CD4-positive, alpha-beta T cell treated with Interleukin-4 for 4 hours (primary cell): ENCODE data around the gene UBL5.
"Not testable (repeated sequence)": the region's sequence is repeated elsewhere in the genome, so short reads cannot be mapped to it uniquely, and the experiment has no call there.

Experiments used
- DNase-seq: peaks from one replicate; pipeline ENCODE4 v3.0.0-alpha.2; 2020

Gene UBL5

DNA sequence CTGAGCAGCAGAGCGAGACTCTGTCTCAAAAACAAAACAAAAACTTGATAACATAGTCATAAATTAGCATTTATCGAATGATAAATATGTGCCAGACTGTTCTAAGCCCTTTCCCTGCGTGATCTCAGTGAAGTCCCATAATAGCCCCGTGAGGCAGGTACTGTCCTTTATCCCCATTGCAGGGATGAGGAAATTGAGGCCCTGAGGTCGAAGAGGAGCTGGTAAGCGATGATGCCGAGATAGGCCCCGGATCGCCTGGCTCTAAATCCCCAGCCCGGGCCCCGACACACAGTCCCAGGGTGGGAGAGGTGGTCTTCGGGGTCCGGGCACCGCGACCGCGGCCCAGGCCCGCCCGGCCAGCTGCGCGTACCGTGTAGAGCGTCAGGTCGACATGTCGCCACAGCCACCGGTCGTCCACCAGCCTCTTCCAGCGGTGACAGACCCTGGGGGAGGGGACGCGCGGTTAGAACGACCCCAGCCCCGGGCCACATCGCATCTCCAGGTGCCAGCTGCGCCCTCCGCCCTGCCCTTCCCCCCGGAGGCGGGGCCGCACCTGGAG is 9.5 kb upstream of the UBL5 start:
- no peak for DNase-seq

GRCh38 chr19:9818734-9819595 is 8.8 kb upstream of the UBL5 start, which contains the start of gene FBXL12:
Gene FBXL12, minus strand, starts transcription at chr19:9819079. Its CDS starts 266 bp downstream, at chr19:9818813.
- peak; percentile 99 for DNase-seq

DNA sequence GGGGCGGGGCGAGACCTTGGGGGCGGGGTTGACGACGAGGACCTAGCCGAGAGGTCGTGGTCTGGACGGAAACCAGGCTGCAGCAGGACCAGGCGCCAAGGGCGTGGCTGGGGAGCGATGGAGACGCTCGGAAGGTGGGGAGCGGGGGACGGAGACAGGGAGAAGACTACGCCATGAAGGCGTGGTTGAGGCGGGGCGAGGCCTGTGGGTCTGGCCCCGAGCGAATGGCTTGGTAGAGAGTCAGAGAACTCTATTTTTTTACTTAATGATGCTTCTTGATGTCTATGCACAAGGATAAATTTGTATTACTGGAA is 8.2 kb upstream of the UBL5 start:
- no peak for DNase-seq

DNA sequence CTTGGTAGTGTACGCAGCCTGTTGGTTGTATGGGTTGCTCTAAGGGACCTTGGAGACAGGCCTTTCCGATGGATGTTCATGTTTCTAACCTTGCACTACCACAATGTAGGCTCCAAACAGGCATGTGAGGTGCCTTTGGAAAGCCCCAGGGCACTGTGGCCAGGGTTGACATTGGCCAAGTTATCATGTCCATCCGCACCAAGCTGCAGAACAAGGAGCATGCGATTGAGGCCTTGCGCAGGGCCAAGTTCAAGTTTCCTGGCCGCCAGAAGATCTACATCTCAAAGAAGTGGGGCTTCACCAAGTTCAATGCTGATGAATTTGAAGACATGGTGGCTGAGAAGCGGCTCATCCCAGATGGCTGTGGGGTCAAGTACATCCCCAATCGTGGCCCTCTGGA is 7.7 kb upstream of the UBL5 start:
- not testable (repeated sequence) for DNase-seq

DNA sequence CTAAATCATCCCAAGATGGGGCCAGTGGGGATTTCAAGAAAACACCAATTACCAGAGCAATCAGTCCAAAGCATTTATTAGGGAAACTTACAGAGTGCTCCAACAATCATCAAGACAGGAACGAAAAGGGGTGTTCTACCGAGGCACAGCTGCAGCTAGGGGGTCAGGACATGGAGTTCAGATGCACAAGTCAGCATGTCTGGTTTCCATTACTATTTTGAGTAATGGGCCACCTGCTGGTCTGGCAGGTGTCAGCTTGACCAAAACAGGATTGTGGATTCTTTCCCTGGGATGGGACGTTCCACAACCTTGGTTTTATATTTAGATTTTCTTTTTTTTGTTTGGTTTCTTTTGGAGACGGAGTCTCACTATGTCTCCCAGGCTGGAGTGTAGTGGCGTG is 3.9 kb upstream of the UBL5 start:
- DNase-seq = no peak

DNA sequence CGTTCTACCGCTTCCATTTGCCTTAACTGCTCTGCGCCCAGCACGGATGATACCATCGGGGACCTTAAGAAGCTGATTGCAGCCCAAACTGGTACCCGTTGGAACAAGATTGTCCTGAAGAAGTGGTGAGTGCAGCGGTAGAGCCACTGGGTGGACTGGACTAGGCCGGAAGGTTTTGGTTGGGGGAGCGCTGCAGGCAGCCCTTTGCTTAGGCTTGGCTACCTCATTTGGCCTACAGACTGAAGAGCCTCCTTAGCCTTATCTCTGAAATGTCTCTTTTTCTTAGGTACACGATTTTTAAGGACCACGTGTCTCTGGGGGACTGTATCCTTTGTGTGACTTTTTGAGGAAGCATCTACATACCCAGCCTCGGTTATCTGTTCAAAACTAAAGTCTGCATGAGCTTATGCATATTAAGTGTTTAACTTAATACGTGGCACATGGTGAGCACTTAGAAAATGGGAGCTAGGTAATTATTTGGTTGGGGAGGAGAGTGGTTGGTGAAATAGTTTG is 889 bp downstream of the UBL5 start:
- DNase-seq = no peak

GRCh38 chr19:9834307-9834725 is 6.6 kb downstream of the UBL5 start:
- DNase-seq = no peak

DNA sequence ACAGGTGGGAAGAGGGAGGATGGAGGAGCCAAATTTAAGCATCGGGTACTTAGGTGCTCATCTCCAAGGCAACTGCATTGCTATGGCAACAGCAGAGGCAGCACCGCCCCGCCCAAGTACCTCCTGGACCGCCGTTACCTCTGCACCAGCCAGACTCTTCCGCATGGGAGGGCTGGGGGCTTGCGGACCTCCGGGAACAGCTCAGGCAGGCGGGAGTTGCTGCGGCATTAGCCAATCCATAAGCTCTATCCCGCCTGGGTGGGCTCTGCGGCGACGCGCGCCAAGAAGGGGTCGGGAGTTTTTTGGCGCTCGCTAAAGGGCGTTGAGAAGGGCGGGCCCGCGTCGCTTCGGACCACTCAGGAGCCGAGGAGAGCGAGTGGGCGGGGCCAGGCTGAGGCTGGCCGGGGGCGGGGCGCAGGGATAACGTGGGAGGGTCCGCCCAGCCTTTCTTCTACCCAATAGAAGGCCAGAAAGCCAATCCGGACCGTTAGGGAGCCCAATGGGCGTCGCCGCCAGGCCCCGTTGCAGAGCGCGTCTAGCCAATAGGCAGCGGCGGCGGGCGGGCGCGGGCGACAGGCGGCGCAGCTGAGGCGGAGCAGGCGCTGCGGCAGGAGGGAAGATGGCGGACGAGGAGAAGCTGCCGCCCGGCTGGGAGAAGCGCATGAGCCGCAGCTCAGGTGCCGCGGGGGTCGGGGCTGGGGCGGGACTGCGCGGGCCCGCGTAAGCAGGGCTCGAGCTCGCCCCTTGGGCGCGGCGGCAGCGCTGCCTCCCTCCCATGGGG is 7.2 kb downstream of the UBL5 start, which contains the start of gene PIN1:
Gene PIN1, plus strand, starts transcription at position 593 of the 781 bp plus-strand sequence. Its CDS starts 27 bp downstream, at position 620.
- DNase-seq = peak; percentile 99

GRCh38 chr19:9835507-9835949 is 7.8 kb downstream of the UBL5 start:
- no peak for DNase-seq

- DNase-seq = no peak
Observed at GRCh38 chr19:9836021-9836420, 8.3 kb downstream of the UBL5 start.

- no peak for DNase-seq
Observed at GRCh38 chr19:9838324-9838723, 10.6 kb downstream of the UBL5 start.

- no peak for DNase-seq
Observed at GRCh38 chr19:9839415-9839814, 11.7 kb downstream of the UBL5 start.

DNA sequence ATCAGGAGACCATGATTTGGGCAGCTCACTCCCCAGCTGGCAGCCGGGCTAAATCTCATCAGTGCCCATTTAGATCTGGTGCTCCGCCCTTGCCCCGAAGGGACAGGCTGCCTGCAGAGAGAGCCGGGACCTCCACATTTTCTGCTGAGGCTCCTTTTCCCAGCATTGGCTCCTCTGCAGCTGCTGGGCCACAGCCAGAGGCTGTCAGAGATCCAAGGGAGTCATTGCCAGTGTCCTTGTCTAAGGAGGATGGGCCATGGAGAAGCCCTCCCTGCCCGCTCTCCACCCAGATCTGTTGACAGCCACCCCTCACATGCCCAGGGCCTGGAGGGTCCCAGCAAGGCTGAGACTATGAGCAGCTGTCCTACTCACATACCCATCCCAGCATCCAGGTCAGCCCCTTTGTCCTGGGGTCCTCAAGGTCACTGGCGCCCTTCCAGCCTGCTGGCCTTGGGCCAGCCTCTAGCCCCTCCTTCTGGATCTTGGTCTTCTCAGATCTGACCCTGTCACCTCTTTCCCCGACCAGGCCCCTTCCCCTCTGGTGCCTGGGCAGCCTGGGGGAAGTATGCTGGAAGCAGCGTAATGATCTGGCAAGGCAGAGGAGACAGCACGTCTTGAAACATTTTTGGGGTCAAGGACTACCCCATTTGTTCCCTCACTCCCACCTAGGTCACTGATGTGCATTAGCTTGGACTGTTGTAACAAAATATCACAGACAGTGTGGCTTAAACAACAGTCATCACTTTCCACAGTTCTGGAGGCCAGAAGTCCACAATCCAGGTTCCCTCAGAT is 15.3 kb downstream of the UBL5 start:
- no peak for DNase-seq

DNA sequence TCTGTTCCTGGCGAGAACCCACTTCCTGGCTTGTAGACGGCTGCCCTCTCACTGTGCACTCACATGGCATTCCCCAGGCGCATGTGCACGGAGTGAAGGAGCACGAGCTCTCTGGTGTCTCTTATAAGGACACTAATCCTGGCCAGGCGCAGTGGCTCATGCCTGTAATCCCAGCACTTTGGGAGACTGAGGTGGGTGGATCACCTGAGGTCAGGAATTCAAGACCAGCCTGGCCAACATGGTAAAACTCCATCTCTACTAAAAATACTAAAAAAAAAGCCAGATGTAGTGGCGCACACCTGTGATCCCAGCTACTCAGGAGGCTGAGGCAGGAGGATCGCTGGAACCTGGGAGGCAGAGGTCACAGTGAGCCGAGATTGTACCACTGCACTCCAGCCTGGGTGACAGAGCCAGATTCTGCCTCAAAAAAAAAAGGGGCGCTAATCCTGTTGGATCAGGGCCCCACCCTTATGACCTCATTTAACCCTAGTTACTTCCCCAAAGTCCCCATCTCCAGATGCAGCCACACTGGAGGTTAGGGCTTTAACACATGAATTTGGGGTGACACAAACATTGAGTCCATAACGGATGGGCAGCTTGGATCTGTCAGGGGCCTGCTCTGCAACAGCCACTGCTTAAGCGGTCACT is 16.0 kb downstream of the UBL5 start:
- not testable (repeated sequence) for DNase-seq

DNA sequence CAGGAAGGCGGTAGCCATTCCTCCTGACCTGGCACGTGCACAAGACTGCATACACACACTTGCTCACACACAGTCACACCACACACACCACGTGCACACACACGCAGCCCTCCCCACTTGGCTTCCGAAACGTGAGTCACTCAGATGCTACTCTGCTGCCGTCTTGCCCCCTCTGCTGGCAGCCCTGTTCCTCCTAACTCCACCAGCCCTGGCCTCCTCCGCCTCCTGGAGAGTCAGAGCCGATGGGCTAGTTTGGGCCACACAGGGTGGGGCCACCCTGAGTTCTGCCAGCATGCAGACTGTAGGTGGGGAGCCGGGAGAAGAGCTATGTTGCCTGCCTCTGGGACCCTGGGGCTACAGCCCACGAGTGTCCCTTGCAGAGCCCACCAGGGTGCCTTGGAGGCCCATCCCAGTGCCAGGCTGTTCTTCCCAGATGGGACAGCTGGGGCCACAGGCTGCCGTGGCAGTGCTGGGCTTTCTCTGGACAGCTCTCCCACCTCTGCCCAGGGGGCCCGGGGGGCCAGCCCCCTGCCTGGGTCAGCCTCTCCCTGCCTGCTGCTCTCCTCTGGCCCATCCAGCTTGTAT is 19.5 kb downstream of the UBL5 start:
- DNase-seq = peak; percentile 45

- DNase-seq = peak; percentile 28
Observed at GRCh38 chr19:9848060-9848459, 20.3 kb downstream of the UBL5 start.

DNA sequence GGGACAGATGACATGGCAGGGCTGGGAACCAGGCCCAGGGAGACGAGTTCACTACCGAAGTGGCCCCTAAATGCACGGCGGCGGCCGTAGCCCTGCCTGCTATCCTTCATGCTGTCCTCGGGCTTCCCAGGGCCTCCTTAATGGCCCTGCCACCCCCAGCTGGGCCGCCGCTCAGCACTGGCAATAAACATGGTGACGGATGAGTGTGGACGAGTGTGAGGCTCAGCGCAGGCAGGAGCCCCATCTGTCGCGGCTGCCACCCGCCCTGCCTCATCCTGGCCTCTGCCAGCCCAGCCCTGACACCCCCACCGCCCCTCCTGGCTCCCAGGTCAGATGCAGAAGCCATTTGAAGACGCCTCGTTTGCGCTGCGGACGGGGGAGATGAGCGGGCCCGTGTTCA is 21.0 kb downstream of the UBL5 start:
- no peak for DNase-seq

DNA sequence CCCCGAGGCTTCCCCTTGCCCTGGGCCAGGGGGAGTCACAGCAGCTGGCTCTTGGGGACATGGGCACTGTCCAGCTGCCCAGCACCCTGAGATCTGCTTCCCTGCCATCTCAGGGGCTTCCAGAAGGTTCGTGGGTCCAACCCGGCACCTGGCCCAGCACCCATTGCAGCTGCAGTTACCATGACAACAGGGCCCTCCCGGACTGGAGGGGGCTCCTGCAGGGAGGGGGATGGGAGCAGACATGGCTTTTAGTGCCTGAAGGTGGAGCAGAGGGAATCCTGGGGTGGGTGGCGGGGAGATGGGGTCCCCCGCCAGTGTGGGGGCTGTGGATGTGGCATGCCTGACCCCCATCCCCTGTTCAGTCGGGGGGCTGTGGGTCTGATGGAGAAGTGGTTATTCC is 22.1 kb downstream of the UBL5 start:
- no peak for DNase-seq

DNA sequence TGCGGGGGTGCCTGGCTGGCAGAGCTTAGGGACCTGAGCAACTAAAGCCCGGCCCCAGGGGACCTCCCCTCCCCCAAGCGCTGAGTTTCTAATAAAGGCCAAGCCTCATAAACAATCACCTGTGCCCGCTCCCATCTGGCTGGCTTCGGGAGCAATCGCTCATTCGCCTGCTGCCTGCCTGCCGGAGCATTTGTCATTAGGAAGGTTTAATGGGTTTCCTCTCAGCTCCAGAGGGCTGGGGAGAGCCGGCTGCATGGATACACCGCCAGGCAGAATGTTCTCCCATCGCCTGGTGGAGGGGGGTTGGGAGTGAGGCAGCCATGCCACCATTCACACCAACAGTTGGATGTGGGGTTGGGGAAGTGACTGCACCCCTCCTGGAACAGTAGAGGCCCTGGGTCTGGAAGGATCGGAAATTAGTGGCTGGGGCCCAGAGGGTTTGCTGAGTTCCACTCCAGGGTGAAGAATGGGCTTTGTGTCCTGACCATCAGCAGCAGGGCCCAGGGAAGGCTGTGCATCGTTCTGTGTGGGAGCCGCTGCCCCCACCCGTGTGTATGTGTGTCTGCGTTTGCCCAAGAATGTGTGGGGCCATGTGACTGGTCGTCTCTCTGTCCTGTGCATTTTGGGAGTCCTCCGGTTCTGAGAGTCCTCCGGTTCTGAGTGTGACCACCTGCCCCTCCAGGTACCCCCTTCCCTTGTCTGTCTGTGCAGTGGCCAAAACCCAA is 22.7 kb downstream of the UBL5 start:
- no peak for DNase-seq

DNA sequence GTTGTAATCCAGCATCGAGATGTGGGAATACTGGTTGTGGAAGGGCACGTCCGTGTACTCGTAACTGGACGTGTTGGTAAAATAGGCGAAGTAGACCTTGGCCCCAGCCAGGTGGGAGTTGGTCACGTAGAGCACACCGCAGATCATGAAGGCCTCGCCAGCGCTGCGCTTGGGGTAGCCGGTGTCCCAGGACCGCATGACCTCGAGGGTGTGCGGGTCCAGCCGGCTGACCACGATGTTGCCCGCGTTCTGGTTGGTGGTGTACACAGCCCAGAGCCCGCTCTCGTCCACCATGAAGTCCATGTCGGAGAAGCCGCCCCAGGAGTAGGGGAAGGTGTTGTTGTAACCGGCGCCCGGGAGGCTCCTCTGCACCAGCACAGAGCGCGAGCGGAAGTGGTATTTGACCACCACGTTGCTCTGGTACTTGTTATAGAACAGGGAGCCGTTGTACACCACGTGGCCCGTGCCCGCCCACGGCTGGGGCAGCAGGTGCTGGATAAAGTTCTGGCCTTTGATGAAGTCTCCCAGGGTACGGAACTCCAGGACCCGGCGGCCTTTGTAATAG is 26.6 kb downstream of the UBL5 start:
- no peak for DNase-seq

GRCh38 chr19:9856609-9857008 is 28.9 kb downstream of the UBL5 start:
- DNase-seq = no peak
